Smooth muscle cell (in vitro differentiated cells): ENCODE data around the gene COMMD9. TPM values are rescaled to one million over a fixed set of nuclear protein-coding genes. Genes with fewer than 3 reads are reported as not detected.

ENCODE experiments used
- DNase-seq: peaks from one replicate; lab custom pipeline; 2025; ENCODE audit not compliant: unreplicated experiment; lab: John Stamatoyannopoulos, UW
- H2AFZ ChIP-seq: fragments of 200-600 bp; sonication (generic); 2 replicates; pipeline ENCODE4 v1.6.0; 2016; ENCODE audit warnings: antibody characterized with exemption, low read depth, mild to moderate bottlenecking
- H3F3A ChIP-seq: fragments of 200-600 bp; sonication (generic); 2 replicates; pipeline ENCODE4 v1.6.0; 2017; ENCODE audit warnings: antibody characterized with exemption, low read depth
- H3K27ac ChIP-seq: fragments of 200-600 bp; sonication (generic); 2 replicates; pipeline ENCODE4 v1.5.1; 2016; ENCODE audit warnings: low read depth, mild to moderate bottlenecking
- H3K27me3 ChIP-seq: fragments of 200-600 bp; sonication (generic); 2 replicates; pipeline ENCODE4 v1.6.1; 2016; ENCODE audit warnings: low read depth, mild to moderate bottlenecking
- H3K36me3 ChIP-seq: fragments of 200-600 bp; sonication (generic); 2 replicates; pipeline ENCODE4 v1.5.1; 2016; ENCODE audit warnings: low read depth
- H3K4me1 ChIP-seq: fragments of 200-600 bp; sonication (generic); 2 replicates; pipeline ENCODE4 v1.5.1; 2016; ENCODE audit warnings: low read depth
- H3K4me2 ChIP-seq: fragments of 200-600 bp; sonication (generic); 2 replicates; pipeline ENCODE4 v1.6.0; 2016; ENCODE audit warnings: mild to moderate bottlenecking
- H3K4me3 ChIP-seq: fragments of 200-600 bp; sonication (generic); 2 replicates; pipeline ENCODE4 v1.5.1; 2016; ENCODE audit warnings: mild to moderate bottlenecking
- H3K79me2 ChIP-seq: fragments of 200-600 bp; sonication (generic); 2 replicates; pipeline ENCODE4 v1.6.0; 2016; ENCODE audit warnings: low read depth, mild to moderate bottlenecking
- H3K9ac ChIP-seq: fragments of 200-600 bp; sonication (generic); 2 replicates; pipeline ENCODE4 v1.6.0; 2016; ENCODE audit warnings: low read depth
- H3K9me3 ChIP-seq: fragments of 200-600 bp; sonication (generic); replicated peaks from 2 replicates; pipeline ENCODE4 v1.5.1; 2016; ENCODE audit warnings: low read depth
- H4K20me1 ChIP-seq: fragments of 200-600 bp; sonication (generic); 2 replicates; pipeline ENCODE4 v1.6.0; 2016; ENCODE audit warnings: low read depth
- CTCF ChIP-seq: fragments of 200-600 bp; sonication (generic); IDR thresholded peaks from 2 replicates; pipeline ENCODE4 v1.5.1; 2017; ENCODE audit warnings: borderline replicate concordance, mild to moderate bottlenecking, antibody characterized with exemption; ENCODE audit not compliant: insufficient read depth, poor library complexity, severe bottlenecking
- WGBS: methylation state at CpG from one replicate; pipeline ENCODE4 v1.1.7; 2016; ENCODE audit warnings: low lambda C conversion rate; 5-methylcytosine and 5-hydroxymethylcytosine counted together
- polyA plus RNA-seq: library from polyadenylated mRNA; unstranded; fragments of >200 nt; fragmentation: Nextera tagmentation; extraction: Ambion mirVana; gene quantifications from 2 replicates; pipeline ENCODE4 v1.2.1, GENCODE V29; 2016
- total RNA-seq: library from RNA; depleted of rRNA; stranded (reverse); fragments of >200 nt; gene quantifications from 2 replicates; pipeline ENCODE4 v1.2.3, GENCODE V29; 2014

The COMMD9 gene
- total and polyA plus RNA-seq, 2 experiments from 2014 or later, result 35.9 to 83.0 TPM

GRCh38 chr11:36230779-36231699 is 58.2 kb downstream of the COMMD9 start:
- no peaks in the 10 kb centered on the region for H3K36me3 ChIP-seq
- no peak for DNase-seq
- no peak for TF ChIP-seq CTCF
- peaks cover 16% of the 10 kb centered on the region for H3K4me1 ChIP-seq
- no peaks in the 10 kb centered on the region for H4K20me1 ChIP-seq
- H3F3A ChIP-seq, result peaks cover 22% of the 10 kb centered on the region
- H3K79me2 ChIP-seq, result no peaks in the 10 kb centered on the region
- WGBS, result 28% methylated on average over 11 of the region's 11 CpGs
- H3K9ac ChIP-seq, result no peak overlapping the region
- no peaks in the 10 kb centered on the region for H3K9me3 ChIP-seq
- peak overlapping the region; percentile 65 for H3K27ac ChIP-seq
- peak overlapping the region; percentile 9 for H3K4me3 ChIP-seq
- H3K27me3 ChIP-seq, result no peaks in the 10 kb centered on the region
- H2AFZ ChIP-seq, result no peak overlapping the region
- H3K4me2 ChIP-seq, result peak overlapping the region; percentile 80

DNA sequence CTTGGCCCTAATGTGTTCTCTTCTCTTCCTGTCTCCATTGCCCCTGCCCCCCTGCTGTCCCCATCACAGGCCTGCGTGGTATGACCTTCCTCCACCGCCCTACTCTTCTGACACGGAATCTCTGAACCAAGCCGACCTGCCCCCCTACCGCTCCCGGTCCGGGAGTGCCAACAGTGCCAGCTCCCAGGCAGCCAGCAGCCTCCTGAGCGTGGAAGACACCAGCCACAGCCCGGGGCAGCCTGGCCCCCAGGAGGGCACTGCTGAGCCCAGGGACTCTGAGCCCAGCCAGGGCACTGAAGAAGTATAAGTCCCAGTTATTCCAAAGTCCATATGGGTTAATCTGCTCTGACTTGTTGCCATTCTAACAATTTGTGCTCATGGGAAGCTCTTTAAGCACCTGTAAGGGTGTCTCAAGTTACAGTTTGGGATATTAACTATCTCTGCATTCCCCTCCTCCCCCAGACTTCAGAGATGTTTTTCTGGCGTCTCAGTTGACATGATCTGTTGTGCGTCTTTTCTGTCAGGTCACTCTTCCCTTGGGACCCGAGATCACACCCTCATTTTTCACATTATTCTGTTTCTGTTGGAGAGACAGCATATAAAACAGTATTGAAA is 60.0 kb downstream of the COMMD9 start:
- WGBS, result 85% methylated on average over 12 of the region's 12 CpGs
- no peak overlapping the region for H2AFZ ChIP-seq
- H3K4me2 ChIP-seq, result no peak overlapping the region
- no peak overlapping the region for H3K9ac ChIP-seq
- no peaks in the 10 kb centered on the region for H3K79me2 ChIP-seq
- no peaks in the 10 kb centered on the region for H3K27me3 ChIP-seq
- no peak for DNase-seq
- H3F3A ChIP-seq, result peaks cover 22% of the 10 kb centered on the region
- TF ChIP-seq CTCF, result no peak
- no peak overlapping the region for H3K4me3 ChIP-seq
- H3K27ac ChIP-seq, result no peak overlapping the region
- no peaks in the 10 kb centered on the region for H4K20me1 ChIP-seq
- H3K36me3 ChIP-seq, result no peaks in the 10 kb centered on the region
- H3K4me1 ChIP-seq, result peaks cover 16% of the 10 kb centered on the region
- no peaks in the 10 kb centered on the region for H3K9me3 ChIP-seq

- peaks cover 16% of the 10 kb centered on the region for H3K4me1 ChIP-seq
- H3K36me3 ChIP-seq, result no peaks in the 10 kb centered on the region
- H3F3A ChIP-seq, result peaks cover 22% of the 10 kb centered on the region
- H3K27me3 ChIP-seq, result no peaks in the 10 kb centered on the region
- H3K4me2 ChIP-seq, result no peak overlapping the region
- DNase-seq, result no peak
- H3K4me3 ChIP-seq, result no peak overlapping the region
- no peak overlapping the region for H3K9ac ChIP-seq
- no peaks in the 10 kb centered on the region for H3K79me2 ChIP-seq
- TF ChIP-seq CTCF, result no peak
- no peak overlapping the region for H2AFZ ChIP-seq
- 98% methylated on average over 8 of the region's 8 CpGs for WGBS
- H3K27ac ChIP-seq, result no peak overlapping the region
- H3K9me3 ChIP-seq, result no peaks in the 10 kb centered on the region
- H4K20me1 ChIP-seq, result no peaks in the 10 kb centered on the region
Observed at GRCh38 chr11:36228689-36229088, 60.5 kb downstream of the COMMD9 start.
